GM19328 (cell line): Measurements from ENCODE around the gene MRPL36.
"Not testable (repeated sequence)": the region's sequence is repeated elsewhere in the genome, so short reads cannot be mapped to it uniquely, and the experiment has no call there.

Experiments used
- ATAC-seq: cut with Tn5 transposase; IDR thresholded peaks from one replicate; pipeline ENCODE4 v1.9.1; 2021; ENCODE audit warnings: mild to moderate bottlenecking, moderate library complexity; ENCODE audit not compliant: unreplicated experiment

MRPL36 gene

GRCh38 chr5:1797103-1797800 lies 2.4 kb downstream of the MRPL36 start:
- no peak for ATAC-seq

- ATAC-seq: no peak
Observed at GRCh38 chr5:1796371-1797102, 3.1 kb downstream of the MRPL36 start.

- ATAC-seq: no peak
Observed at GRCh38 chr5:1795931-1796330, 3.7 kb downstream of the MRPL36 start.

GRCh38 chr5:1795506-1795905 lies 4.1 kb downstream of the MRPL36 start:
- no peak for ATAC-seq

- ATAC-seq: no peak
Observed at GRCh38 chr5:1794901-1795290, 4.7 kb downstream of the MRPL36 start.

- ATAC-seq: no peak
Observed at GRCh38 chr5:1793966-1794900, 5.4 kb downstream of the MRPL36 start.

- ATAC-seq: no peak
Observed at GRCh38 chr5:1793301-1793740, 6.3 kb downstream of the MRPL36 start.

- peak; percentile 98 for ATAC-seq
Observed at GRCh38 chr5:1792842-1793266, 6.8 kb downstream of the MRPL36 start.

GRCh38 chr5:1791176-1791575 lies 8.5 kb downstream of the MRPL36 start:
- ATAC-seq: no peak

- ATAC-seq: no peak
Observed at GRCh38 chr5:1789834-1790471, 9.7 kb downstream of the MRPL36 start.

GRCh38 chr5:1789438-1789833 lies 10.2 kb downstream of the MRPL36 start:
- ATAC-seq: not testable (repeated sequence)

- ATAC-seq: no peak
Observed at GRCh38 chr5:1788828-1789227, 10.8 kb downstream of the MRPL36 start.

GRCh38 chr5:1788200-1788599 lies 11.4 kb downstream of the MRPL36 start:
- ATAC-seq: no peak

- ATAC-seq: no peak
Observed at GRCh38 chr5:1787472-1788047, 12.1 kb downstream of the MRPL36 start.

GRCh38 chr5:1786621-1787471 lies 12.8 kb downstream of the MRPL36 start:
- ATAC-seq: no peak

- ATAC-seq: no peak
Observed at GRCh38 chr5:1785984-1786383, 13.7 kb downstream of the MRPL36 start.

- no peak for ATAC-seq
Observed at GRCh38 chr5:1785062-1785461, 14.6 kb downstream of the MRPL36 start.

- no peak for ATAC-seq
Observed at GRCh38 chr5:1784197-1785050, 15.2 kb downstream of the MRPL36 start.

- peak; percentile 78 for ATAC-seq
Observed at GRCh38 chr5:1783216-1783554, 16.5 kb downstream of the MRPL36 start.
